GM12878 (cell line): ENCODE results near the gene FLRT1.

Experiments used
- ATF7 ChIP-seq: fragments of 450-650 bp; IDR thresholded peaks from 2 replicates; pipeline ENCODE4 v1.6.1; 2016; ENCODE audit warnings: low read depth, mild to moderate bottlenecking
- CHD4 ChIP-seq: fragments of 200-600 bp; sonication (generic); IDR thresholded peaks from 2 replicates; pipeline ENCODE4 v1.6.1; 2016; ENCODE audit warnings: mild to moderate bottlenecking
- DPF2 ChIP-seq: fragments of 450-650 bp; IDR thresholded peaks from 2 replicates; pipeline ENCODE4 v1.6.1; 2017; ENCODE audit warnings: mild to moderate bottlenecking
- FOXK2 ChIP-seq: fragments of 450-650 bp; IDR thresholded peaks from 2 replicates; pipeline ENCODE4 v1.6.1; 2017; ENCODE audit warnings: mild to moderate bottlenecking, moderate library complexity
- JUND ChIP-seq: IDR thresholded peaks from 2 replicates; pipeline ENCODE4 v1.6.1; 2012; ENCODE audit warnings: low read depth, mild to moderate bottlenecking, low read length, improper control_type of control experiment, moderate library complexity
- NR2F1 ChIP-seq: fragments of 450-650 bp; conservative IDR thresholded peaks from 2 replicates; pipeline ENCODE4 v1.6.1; 2017; ENCODE audit warnings: mild to moderate bottlenecking
- POLR2A ChIP-seq: IDR thresholded peaks from 2 replicates; pipeline ENCODE4 v1.6.1; 2011; ENCODE audit warnings: low read depth, mild to moderate bottlenecking, low read length
- SP1 ChIP-seq: IDR thresholded peaks from one replicate; pipeline ENCODE4 v1.6.1; 2011; ENCODE audit warnings: low read depth, low read length
- TF ChIP-seq, protein P1 (sequence below), 3 experiments: IDR thresholded peaks in 2 of 3; conservative IDR thresholded peaks in 1 of 3; 2 replicates each; pipeline ENCODE4 v1.5.1; 2011; ENCODE audit warnings: low read depth in 3 of 3, low read length in 3 of 3, mild to moderate bottlenecking in 3 of 3, control low read depth in 2 of 3, moderate library complexity in 2 of 3, inconsistent platforms in 1 of 3, mixed read lengths in 1 of 3; ENCODE audit not compliant: control insufficient read depth in 2 of 3, insufficient read depth in 1 of 3; ENCODE audit errors: extremely low read depth in 1 of 3
- TF ChIP-seq, protein P2 (sequence below): IDR thresholded peaks from 2 replicates; pipeline ENCODE4 v1.6.1; 2012; ENCODE audit warnings: mild to moderate bottlenecking, low read depth, low read length
- TF ChIP-seq, protein P3 (sequence below): IDR thresholded peaks from 2 replicates; pipeline ENCODE4 v1.6.1; 2011; ENCODE audit warnings: low read depth, low read length, improper control_type of control experiment, borderline replicate concordance

GRCh38 chr11:63993993-63994392 is 41.7 kb upstream of the FLRT1 start:
- TF ChIP-seq CHD4 (no peak), SP1 (no peak), POLR2A (no peak), ATF7 (no peak), NR2F1 (no peak), JUND (no peak), FOXK2 (no peak), DPF2 (no peak)
- TF ChIP-seq, protein P1, sequence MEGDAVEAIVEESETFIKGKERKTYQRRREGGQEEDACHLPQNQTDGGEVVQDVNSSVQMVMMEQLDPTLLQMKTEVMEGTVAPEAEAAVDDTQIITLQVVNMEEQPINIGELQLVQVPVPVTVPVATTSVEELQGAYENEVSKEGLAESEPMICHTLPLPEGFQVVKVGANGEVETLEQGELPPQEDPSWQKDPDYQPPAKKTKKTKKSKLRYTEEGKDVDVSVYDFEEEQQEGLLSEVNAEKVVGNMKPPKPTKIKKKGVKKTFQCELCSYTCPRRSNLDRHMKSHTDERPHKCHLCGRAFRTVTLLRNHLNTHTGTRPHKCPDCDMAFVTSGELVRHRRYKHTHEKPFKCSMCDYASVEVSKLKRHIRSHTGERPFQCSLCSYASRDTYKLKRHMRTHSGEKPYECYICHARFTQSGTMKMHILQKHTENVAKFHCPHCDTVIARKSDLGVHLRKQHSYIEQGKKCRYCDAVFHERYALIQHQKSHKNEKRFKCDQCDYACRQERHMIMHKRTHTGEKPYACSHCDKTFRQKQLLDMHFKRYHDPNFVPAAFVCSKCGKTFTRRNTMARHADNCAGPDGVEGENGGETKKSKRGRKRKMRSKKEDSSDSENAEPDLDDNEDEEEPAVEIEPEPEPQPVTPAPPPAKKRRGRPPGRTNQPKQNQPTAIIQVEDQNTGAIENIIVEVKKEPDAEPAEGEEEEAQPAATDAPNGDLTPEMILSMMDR (IDR thresholded peaks at IDR 0.05 in 2 of 3, conservative IDR thresholded peaks at IDR 0.05 in 1 of 3; ENCODE audit: control insufficient read depth in 2 of 3, extremely low read depth in 1 of 3, insufficient read depth in 1 of 3, low read depth in 3 of 3, low read length in 3 of 3), result no peak
- TF ChIP-seq, protein P2, sequence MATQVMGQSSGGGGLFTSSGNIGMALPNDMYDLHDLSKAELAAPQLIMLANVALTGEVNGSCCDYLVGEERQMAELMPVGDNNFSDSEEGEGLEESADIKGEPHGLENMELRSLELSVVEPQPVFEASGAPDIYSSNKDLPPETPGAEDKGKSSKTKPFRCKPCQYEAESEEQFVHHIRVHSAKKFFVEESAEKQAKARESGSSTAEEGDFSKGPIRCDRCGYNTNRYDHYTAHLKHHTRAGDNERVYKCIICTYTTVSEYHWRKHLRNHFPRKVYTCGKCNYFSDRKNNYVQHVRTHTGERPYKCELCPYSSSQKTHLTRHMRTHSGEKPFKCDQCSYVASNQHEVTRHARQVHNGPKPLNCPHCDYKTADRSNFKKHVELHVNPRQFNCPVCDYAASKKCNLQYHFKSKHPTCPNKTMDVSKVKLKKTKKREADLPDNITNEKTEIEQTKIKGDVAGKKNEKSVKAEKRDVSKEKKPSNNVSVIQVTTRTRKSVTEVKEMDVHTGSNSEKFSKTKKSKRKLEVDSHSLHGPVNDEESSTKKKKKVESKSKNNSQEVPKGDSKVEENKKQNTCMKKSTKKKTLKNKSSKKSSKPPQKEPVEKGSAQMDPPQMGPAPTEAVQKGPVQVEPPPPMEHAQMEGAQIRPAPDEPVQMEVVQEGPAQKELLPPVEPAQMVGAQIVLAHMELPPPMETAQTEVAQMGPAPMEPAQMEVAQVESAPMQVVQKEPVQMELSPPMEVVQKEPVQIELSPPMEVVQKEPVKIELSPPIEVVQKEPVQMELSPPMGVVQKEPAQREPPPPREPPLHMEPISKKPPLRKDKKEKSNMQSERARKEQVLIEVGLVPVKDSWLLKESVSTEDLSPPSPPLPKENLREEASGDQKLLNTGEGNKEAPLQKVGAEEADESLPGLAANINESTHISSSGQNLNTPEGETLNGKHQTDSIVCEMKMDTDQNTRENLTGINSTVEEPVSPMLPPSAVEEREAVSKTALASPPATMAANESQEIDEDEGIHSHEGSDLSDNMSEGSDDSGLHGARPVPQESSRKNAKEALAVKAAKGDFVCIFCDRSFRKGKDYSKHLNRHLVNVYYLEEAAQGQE, result no peak
- TF ChIP-seq, protein P3, sequence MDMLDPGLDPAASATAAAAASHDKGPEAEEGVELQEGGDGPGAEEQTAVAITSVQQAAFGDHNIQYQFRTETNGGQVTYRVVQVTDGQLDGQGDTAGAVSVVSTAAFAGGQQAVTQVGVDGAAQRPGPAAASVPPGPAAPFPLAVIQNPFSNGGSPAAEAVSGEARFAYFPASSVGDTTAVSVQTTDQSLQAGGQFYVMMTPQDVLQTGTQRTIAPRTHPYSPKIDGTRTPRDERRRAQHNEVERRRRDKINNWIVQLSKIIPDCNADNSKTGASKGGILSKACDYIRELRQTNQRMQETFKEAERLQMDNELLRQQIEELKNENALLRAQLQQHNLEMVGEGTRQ, result no peak
